ENCODE data around the gene RUBCNL.

DNA sequence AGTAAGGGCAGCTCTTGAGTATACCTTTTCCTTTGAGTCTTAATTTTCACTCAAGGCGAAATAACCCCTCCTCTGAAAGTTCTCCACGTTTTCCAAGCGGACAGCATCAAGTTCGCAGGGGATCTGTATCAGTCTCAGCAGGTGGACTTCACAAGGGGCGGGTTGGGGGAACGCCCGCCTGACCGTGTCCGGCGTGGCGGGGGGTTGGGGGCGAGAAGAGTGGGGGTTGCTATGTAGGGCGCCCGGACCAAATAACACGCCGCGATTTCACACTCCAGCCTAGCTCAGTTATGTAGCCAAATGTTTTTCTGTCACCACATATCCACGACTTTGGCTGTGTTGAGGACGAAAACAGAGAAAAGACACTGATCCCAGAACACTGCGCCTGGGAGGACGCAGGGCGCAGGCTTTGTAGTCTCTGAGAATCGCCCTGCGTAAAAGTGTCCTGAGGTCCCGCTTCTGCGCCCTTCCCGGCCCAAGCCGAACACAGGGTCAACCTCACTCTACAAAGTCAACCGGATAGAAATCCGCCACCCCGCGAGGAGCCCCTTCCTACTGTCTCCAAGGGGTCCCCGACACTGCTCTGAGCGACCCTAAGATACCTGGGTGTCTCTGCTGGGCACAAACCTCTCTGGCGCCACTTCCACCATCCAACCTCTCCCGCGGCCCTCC is 524 bp downstream of the RUBCNL start:
- TF ChIP-seq, protein P1, sequence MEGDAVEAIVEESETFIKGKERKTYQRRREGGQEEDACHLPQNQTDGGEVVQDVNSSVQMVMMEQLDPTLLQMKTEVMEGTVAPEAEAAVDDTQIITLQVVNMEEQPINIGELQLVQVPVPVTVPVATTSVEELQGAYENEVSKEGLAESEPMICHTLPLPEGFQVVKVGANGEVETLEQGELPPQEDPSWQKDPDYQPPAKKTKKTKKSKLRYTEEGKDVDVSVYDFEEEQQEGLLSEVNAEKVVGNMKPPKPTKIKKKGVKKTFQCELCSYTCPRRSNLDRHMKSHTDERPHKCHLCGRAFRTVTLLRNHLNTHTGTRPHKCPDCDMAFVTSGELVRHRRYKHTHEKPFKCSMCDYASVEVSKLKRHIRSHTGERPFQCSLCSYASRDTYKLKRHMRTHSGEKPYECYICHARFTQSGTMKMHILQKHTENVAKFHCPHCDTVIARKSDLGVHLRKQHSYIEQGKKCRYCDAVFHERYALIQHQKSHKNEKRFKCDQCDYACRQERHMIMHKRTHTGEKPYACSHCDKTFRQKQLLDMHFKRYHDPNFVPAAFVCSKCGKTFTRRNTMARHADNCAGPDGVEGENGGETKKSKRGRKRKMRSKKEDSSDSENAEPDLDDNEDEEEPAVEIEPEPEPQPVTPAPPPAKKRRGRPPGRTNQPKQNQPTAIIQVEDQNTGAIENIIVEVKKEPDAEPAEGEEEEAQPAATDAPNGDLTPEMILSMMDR (IDR thresholded peaks at IDR 0.05), result no peak
- no peak for TF ChIP-seq POLR2A (IDR thresholded peaks at IDR 0.05)
- no peak for TF ChIP-seq POLR2AphosphoS5 (IDR thresholded peaks at IDR 0.05)

All from prostate gland (tissue), 2 donors.